Activated CD4-positive, CD25-positive, alpha-beta regulatory T cell treated with anti-CD3 and anti-CD28 coated beads, Interleukin-2, amount 50 U/mL, for 24 hours (primary cell): Measurements from ENCODE around the gene RAB23.

Source experiments
- ATAC-seq, 2 donors: fragments of 150-1000 bp; cut with Tn5 transposase; one replicate each; pipeline ENCODE4 v1.10.0; 2021; ENCODE audit warnings: mild to moderate bottlenecking in 1 of 2, moderate library complexity in 1 of 2

RAB23 gene

DNA sequence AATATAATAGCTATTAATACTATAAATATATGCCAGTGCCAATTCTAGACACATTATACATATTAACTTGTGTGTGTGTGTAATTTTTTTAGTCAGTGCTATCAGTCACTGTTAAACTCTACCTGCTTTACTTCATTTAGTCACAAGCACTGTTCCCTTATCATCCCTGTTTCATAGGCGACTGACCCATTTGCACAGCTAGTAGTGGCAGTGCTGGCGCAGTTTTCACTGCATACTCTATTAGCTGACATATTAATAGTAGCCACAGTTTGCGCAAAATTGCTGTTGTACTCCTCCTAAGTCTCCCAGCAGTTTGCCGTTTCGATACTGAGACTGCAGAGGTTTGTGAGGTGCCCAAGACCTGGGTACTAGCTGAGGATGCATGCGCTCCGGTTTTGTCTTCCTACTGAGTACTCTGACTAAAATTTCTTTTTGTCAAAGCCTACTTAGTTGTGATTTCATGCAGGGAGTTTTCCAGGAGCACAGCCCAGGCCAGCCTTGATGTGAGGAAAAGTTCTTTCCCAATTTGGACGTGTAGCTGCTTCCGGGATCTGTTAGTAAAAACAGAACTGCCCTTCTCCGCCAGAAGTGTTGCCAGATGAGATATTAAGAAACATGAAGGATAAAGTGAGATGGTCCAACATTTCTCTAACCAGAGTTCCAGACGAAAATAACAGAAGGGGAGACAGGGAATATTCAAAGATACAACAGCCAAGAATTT is 44.4 kb downstream of the RAB23 start:
- no peak for ATAC-seq

DNA sequence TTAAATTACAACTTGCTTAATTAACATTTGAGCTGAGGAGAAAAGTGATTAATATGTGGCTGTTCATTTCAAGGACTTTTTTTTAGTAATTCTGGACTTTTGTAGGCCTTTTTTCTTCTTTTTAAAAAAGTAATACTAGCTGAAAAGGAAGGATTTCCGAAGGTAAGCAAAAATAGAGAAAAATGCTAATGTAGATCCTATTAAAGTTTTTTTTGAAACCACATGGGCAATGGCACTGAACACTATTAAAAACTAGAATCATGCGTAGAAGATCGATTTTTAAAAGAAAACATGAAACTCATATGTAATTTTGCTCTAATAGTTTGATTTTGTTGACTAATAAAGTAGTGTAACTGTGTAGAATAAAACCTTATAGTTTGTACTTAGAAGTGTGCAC is 47.6 kb downstream of the RAB23 start:
- no peak for ATAC-seq

DNA sequence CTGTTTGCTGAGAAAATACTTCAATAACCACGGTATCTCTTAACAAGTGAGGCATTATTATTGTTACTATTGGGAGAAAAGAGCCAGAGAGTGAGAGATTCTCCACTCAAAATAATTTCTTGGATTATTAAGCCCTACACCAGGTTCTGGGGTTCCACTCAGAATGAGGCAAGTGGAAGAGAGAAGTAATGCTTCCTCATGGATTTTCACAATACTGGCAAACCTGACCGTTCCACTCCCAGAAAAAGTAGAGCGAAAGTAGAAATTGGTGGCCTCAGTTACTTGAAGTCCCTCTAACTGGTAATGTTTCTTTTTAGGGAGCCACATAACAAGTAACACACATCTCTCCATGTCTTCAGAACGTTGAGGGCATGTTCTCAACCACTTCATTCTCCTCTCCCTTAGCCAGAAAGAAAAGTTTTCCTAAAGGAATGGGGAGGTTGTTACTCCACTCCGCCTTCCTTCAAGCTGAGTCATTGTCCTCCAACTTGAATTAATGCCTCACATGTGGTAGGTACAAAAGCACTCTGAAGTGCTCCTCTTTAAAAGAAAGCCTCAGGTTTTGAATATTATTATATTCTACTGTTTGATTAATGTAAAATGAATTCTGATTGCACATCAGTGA is 48.1 kb downstream of the RAB23 start:
- ATAC-seq: no peak

DNA sequence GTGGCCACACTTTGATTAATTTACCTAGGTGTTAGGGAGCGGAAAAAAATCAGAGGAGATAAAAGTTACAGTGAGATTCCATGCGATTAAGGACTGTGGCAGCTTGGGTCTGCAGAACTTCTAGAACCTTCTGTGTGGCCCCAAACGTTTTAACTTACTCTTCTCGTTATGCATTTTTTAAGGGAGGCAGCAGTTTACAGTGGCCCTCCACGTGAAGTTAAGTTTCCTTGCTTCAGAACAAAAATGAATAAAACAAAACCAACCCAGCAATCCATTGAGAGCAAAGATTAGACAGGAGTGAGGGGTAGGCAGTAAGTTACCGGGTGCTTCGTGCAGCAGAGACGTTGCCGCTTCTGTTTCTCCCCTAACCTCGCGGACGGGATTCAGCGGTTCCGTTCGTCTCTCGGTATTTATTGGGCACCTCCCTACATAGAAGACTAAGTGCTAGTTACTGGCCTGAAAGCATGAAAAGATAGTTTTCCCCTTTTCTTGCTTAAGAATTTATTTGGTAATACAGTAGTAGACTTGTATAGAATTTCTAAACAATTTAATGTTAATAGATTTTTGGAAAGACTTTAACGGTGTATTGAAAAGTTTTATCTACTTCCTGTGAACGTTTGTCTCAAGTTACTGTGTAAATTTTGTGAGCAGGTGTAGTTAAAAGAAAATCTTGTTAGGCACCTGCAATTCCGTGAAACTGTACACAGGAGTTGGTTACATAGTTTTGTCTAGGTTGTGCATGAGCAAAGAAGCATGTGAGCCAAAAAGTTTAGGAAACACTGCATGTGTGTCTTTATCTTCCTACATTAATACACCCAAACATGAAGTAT is 48.8 kb downstream of the RAB23 start:
- no peak for ATAC-seq

DNA sequence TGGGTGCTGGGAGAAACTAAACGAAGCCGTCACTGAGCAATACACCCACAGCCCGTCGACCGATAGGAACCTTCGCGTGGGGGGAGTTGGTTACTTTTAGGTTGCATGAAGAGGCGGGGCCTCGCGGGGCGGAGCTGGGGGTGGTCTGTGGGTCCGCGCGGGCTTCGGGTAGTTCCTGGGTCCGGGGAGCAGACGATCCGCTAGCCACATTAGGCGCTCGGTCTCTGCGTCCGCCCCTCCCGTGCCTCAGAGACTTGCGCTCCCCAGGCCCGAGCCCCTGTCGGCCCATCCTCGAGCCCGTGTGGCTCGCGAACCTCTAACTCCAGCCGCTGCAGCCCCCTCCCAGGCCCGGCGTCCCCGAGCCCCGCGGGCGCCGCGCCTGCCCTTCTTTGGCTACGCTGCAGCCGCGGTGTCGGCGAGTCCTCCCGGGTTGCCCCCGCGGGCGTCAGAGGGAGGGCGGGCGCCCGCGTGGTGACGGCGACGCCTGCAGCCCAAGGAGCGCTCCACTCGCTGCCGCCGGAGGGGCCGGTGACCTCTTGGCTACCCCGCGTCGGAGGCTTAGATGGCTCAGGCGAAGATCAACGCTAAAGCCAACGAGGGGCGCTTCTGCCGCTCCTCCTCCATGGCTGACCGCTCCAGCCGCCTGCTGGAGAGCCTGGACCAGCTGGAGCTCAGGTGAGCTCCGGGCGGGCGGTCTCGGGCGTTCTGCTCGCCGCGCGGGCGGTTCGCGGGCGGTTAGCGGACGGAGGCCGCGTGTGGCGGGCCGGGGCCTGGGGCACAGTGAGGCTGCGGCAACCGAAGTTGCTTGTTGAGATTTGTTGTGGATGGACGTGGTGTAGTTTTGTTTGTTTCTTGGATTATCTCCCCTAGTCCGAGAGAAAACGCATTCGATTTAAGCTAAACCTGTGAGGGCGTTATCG is 49.7 kb downstream of the RAB23 start, which contains the start of gene BAG2:
BAG2 (plus strand) TSS at position 191 of the 920 bp plus-strand sequence; CDS start at position 563, 372 bp downstream.
- ATAC-seq: peak; percentile 87 to 92

DNA sequence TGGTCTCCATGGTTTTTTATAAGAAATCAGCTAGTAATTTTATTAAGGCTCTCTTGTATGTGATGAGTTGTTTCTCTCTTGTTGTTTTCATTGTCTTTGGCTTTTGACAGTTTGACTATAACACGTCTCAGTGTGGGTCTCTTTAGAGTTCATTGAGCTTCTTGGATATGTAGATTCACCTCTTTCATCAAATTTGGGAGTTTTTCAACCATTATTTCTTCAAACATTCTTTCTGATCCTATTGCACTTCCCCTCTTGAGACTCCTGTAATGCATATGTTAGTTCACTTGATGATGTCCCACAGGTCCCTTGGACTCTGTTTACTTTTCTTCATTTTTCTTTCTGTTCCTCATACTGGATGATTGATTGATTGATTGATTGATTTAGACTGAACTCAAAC is 57.0 kb downstream of the RAB23 start:
- ATAC-seq: no peak

DNA sequence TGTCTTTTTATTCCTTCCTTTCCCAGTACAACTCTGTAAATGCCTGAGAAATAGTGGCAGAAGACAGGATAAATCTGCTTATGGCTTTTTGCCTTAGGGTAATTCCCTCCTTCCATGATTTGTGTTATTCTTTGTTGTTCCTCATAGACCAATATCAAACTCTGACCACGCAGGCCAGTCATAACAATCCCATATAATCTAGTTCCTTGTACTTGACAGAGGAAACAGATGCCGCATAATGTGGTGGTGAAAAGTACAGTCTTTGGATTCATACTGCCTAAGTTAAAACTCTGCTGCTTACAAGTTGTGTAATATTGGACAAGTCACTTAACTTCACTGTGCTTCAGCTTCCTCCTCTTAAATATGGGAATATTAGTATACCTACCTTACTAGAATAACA is 58.2 kb downstream of the RAB23 start:
- no peak for ATAC-seq

DNA sequence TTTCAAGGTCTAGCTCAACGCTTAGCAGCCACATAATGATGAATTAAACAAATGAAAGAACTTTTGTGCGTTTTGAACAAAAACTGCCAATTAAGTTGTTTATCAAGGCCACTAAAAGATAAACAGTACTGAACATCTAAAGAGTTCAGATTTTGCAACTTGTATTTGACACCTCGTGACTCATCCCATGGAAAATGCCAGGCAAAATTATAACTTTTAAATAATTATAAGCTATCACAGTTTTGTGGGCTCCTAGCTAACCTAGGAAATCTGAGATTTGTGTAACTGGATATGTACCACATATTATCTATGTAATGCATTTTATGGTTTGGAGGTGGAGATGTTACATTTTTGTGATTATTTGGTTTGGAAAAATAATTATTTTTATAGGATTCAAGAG is 59.6 kb downstream of the RAB23 start:
- ATAC-seq: no peak

DNA sequence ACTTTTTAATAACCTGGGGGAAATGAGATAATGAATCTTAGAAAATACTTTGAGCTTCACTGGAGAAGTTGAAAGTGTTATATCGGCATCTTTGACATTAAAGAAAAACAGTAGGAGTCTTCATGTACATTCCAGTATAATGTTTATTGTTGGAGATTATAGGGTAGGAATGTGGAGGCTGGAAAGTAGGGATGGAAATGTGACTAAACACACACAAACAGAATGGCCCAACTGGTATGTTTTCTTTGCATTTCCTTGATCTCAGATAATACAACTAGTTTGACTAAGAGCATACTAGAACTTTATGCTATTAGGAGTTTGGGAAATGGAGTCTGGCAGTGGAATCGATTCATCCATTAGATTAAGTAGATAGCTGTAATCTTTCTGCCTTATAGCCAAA is 60.1 kb downstream of the RAB23 start:
- no peak for ATAC-seq

DNA sequence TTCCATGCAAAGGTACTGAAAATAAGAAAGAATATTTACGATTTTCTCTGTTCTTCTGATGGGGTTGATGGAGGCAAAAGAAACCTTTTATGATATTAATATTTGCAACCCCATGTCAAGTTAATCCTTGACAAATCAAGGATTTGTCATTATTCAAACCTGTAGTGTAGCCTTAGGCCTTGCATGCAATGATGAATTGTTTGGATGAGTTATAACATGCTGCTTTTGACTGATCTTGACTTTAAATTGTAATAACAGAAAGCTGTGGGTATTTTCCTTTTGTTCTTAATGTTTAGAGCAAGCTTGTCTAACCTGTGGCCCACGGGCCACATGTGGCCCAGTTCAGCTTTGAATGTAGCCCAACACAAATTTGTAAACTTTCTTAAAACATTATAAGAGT is 63.0 kb downstream of the RAB23 start:
- no peak for ATAC-seq

DNA sequence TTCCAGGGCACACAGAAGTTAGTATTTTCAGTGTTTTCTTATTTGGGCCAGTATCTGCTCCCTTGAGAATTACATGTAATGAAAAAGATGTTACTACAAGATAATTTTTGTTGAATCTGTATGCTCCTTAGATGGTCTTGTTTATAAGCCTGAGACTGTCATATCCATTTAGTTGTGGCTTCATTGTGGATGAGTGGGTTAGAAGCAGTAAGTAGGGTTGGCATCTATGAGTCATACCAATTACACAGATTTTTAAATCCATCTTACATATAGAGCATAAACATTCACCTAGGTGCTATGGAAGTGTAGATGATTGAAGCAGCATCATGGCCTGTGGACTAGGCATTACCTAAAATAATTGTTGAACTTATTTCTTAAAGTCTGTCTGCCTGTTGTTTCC is 63.4 kb downstream of the RAB23 start:
- peak in 1 of 2 donors; percentile 67 for ATAC-seq

DNA sequence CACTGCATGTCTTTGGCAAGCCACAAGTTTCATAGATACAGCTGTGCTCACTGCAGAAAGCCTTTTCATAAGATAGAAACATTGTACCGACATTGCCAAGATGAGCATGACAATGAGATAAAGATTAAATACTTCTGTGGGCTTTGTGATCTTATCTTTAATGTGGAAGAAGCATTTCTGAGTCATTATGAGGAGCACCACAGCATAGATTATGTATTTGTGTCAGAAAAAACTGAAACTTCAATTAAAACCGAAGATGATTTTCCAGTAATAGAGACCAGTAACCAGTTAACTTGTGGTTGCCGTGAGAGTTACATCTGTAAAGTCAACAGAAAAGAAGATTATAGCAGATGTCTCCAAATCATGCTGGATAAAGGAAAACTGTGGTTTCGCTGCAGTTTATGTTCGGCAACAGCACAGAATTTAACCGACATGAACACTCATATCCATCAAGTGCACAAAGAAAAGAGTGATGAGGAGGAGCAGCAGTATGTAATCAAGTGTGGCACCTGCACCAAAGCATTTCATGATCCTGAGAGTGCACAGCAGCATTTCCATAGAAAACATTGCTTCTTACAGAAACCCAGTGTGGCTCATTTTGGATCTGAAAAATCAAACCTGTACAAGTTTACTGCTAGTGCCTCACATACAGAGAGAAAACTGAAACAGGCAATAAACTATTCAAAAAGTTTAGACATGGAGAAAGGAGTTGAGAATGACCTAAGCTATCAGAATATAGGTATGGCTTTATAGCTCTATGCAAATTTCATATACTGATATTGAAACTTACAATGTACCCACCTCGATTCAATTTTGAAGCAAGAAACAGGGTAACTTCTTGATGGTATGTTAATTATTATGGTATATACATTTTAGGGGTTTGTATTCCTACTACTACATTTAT is 73.9 kb downstream of the RAB23 start:
- ATAC-seq: peak; percentile 73 to 80

DNA sequence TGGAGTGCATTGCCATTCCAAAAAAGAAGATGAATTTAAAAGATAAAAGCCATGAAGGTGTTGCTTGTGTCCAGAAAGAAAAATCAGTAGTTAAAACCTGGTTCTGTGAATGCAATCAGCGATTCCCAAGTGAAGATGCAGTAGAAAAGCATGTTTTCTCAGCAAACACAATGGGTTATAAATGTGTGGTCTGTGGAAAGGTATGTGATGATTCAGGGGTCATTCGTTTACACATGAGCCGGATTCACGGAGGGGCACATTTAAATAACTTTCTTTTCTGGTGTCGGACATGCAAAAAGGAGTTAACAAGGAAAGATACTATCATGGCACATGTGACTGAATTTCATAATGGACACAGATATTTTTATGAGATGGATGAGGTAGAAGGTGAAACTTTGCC is 74.7 kb downstream of the RAB23 start:
- ATAC-seq: no peak

DNA sequence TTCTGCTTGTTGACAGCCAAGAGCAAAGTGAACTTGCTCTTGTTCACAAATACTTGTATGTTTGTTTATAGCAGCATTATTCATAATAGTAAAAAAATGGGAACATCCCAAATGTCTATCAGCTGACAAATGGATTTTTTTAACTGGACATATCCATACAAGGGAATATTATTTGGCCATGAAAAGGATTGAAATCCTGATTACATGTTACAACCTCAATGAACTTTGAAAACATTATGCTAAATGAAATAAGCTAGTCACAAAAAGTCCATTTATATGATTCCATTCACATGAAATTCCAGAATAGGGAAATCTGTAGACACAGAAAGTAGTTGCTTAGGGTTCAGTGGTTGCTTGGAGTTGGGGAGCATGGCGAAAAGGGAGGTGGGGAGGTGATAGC is 78.4 kb downstream of the RAB23 start:
- ATAC-seq: no peak

DNA sequence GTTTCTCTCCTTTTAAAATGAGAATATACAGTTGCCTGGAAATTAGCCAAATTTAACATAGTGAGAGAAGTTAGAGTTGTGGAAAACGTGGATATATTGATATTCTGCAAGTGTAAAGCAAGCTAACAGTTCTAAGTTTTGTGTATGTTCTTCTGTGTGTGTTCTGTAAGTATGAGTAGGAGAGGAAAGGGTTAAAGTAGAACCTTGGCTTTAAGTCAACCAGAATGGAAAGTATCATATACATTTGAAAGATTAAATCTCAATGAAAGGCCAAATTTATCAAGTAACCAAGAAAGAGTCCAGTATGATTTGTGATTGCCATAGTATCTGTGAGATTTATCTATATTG is 80.0 kb downstream of the RAB23 start:
- ATAC-seq: no peak

DNA sequence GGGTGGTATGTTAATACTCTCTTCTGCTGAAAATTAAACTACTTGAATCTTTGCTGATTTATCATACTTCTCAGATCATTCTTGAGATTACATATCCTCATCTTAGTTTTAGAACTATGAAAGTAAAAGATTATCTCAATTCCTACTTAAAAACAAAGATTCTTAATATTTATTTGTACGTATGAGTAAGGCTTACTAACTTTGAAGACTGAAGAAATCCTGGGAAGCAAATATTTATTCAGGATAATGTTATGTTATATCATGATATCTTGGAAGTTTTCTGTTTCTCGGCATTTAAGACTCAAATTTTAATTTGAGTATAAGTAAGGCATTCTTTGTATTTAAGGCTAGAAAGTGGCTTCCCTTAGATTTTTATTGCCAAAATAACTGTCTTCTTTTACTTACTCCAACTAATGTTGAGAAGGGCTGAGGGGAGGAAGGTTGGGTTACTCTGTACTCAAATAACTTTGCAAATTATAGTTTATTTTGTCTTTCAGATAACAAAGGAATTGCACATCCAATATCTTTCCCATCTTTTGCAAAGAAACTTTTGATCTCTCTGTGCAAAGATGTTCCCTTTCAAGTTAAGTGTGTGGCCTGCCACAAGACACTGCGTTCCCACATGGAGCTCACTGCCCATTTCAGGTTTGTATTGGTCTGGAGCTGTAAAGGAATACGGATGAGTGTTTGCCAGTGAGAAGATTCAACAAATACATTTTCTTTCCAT is 80.5 kb downstream of the RAB23 start:
- no peak for ATAC-seq

DNA sequence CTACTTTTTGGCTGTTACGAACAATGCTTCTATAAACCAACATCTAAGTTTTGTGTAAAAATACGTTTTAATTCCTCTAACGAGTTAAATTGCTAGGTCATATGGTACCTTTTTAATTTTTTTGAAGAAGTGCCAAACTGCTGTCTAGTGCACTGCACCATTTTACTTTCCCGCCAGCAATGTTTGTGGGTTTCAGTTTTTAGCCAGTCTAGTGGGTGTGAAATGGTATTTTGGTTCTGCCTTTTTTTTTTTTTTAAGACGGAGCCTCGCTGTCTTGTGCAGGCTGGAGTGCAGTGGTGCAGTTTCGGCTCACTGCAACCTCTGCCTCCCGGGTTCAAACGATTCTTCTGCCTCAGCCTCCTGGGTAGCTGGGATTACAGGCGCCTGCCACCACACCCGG is 84.1 kb downstream of the RAB23 start:
- ATAC-seq: no peak

DNA sequence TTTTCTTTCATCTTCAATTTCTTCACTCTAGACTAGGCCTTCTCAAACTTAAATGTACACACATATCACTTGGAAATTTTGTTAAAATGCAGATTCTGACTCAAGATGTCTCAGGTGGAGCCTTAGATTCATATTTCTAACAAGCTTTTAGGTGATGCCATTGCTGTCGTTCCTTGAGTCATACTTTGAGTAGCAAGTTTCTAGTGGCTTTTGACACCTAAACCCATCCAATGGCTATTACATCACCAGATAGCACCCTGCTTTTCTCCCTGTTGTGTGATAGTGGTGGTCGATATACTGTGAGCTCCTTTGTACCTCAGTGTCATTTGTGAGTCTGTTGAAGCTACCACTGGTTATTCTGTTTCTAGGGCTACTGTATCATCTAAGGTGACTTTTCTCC is 84.8 kb downstream of the RAB23 start:
- peak; percentile 38 to 67 for ATAC-seq
